HG03521 (cell line): ENCODE results near the gene DROSHA.
"Not testable (repeated sequence)": the region's sequence is repeated elsewhere in the genome, so short reads cannot be mapped to it uniquely, and the experiment has no call there.

Source experiments
- ATAC-seq: cut with Tn5 transposase; IDR thresholded peaks from one replicate; pipeline ENCODE4 v1.9.1; 2021; ENCODE audit warnings: mild to moderate bottlenecking, moderate library complexity; ENCODE audit not compliant: unreplicated experiment

Gene DROSHA

DNA sequence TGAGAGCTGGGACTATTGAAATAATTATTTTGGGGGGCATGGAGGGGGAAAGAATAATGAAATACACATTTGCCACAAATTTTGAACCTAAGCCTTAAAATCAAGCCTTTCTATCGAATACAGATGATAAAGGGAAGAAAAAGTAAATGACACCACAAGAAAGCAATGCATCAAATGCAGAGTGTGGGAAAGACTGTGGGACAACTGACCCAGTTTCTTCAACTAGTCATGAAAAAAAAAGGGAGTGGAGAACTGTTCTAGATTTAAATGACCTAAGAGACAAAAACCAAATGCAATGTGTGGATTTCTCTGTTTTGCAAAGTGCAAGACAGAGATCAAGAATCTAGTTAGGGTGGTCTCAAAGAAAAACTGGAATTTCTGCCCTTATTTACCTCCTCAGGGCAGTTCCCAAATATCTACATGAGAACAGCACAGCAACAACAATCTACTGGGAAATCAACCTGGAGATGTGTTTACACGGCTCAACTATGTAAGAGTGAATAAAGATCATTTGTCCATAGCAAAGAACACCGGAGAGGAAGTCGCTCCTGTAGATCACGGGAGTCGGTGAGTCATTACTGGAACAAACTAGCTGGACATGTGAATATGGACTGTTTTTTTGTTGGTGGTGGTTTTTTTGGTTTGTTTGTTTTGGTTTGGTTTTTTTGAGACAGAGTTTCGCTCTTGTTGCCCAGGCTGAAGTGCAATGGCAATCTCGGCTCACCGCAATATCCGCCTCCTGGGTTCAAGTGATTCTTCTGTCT is 145.9 kb downstream of the DROSHA start:
- ATAC-seq: no peak

DNA sequence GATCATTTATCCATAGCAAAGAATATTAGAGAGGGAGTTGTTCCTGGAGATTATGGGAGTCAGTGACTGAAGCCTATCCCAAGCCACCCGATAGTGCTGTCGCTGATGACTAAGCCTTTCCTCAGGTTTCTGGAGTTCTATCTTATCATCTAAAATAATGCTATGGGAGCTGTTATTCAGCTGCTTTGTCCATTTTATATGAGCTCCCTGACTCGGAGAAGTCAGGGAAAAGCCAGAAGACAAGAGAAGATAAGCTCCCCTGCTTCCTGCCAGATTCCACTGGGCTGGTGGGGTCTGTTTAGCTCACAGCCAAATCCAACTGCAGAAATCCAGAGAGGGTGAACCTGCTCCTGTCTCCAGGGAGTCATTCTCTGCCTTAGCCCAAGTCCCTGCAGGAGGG is 148.2 kb downstream of the DROSHA start:
- ATAC-seq: no peak

DNA sequence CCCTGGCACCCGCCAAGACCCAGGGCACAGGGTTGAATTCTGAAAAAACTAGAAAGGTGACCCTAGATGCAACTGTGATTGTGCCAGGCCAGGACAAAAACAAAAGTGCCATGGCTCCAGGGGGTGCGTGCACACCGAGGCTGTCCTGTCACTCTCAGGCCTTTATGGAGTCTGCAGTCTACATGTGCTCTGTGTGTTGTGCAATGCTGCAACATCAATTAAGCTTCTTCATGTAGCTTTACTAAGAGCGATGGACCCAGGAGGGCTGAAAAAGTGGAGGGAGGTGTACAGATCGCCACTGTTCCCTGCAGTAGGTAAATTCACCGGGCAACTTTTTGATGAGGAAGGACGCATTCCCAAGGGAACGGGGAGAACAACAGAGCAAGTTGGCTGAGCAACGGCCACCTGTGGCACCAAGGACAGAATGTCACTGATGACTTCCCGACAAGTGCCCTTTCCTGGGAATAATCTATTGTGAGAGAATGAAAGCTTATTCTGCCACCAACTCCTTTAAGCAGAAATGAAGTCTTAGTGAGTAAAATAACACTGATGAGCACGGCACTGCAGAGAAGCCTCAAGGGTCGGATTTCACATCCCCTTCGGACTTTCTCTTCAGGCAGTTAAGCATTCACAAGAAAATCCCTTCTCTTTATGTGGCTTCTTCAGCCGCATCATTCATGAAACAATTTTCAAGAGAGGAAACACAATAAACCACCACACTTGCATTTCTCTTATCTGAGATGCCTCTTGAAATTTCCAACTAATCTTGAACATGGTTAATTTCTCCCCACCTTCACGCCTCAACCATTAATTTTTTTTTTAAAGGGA is 149.6 kb downstream of the DROSHA start:
- no peak for ATAC-seq

DNA sequence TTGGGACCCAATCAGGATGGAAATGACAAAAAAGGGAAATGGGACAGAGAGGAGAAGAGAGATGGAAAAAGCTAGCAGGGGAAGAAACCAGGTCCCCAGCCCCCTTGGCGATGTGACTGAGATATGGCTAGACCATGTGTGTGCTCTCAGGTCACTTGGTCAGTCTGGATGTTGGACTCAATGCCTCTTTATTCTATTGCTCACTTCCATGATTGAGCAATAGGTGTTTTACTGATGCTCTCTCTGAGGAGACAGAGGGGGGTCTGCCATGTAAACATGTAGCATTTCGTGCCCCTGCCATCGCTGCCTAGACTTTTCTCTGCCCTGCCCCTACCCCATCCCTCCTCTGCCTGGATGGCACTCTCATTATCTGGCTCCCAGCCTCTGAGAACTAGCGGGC is 150.6 kb downstream of the DROSHA start:
- ATAC-seq: no peak

DNA sequence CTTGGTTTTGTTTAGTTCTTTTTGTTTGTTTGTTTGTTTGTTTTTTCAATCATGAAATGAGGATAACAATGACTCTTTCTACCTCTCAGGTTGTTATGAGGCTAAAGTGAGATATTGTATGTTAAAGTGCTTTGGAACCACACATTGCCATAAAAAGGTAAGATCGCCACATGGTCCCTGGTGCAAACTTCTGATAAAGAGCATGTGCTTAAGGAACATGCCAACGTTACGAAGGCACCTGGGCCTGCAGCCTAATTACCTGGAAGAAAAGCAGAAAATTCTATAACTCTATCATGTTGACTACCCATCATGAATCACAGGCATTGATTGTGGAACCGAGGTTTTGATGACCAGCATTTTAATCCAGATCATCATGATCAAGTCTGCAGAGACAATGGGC is 151.8 kb downstream of the DROSHA start:
- ATAC-seq: no peak

DNA sequence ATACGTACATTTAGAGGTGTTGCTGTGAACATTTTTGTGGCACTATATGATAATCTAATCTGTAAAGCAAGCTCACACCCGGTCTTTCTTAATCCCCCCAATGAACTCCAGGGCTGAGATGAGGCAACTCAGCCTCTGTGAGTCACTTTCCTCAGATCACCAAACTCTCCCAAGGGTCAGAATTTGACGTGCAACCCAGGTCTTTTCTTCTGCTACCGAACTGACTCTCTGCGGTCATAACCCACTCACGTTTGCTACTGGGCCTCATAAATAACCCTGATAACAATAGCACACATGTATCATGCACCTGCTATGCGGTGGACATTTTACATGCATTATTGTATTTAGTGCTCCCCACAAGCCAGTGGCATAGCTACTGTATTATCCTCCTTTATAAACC is 153.1 kb downstream of the DROSHA start:
- ATAC-seq: no peak

DNA sequence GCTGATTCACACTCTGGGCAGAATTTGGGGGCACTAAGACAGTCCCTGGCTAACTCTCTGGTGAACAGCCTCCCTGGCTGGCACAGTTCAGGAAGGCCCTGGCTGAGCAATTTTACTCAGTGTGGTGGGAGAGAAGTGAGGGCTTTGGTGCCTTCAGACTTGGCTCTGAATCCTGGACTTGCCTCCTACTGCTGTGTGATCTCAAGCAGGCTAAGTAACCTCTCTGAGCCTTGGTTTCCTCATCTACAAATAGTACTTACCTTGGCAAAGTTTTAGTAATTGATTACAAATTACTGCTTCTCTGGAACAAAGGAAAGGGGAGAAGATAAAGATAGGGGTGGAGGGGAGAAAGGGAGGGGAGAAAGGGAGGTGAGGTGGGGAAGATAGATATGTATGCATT is 153.8 kb downstream of the DROSHA start:
- ATAC-seq: no peak

DNA sequence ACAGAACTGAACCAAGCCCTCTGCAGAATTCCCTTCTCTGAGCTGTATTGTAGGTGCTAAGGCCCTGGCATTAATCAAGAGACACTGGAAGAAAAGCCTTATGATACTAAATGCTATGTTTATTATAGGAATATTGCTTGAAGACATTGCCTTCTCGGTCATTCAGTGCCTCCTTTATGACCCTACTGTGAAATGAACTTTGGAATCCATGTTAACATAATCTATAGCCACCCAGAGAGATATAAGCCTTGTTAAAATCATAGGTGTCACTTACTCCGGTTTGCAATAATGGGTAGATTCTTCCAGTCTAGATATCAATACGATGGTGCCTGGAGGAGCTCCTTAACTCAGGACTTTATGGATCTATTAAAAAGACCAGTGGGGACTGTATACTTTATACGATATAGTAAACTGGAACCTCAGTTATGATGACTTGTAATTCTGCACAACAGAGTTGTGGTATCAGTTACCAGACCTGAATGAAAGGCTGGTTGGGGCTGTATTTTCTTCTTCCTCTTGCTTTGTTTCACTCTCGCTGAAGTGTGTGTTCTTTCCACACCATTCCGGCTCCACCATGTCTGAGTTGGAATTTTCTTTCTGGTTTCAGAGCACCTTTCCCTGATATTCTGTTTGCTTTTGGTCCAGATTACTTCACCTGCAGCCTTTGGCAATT is 154.5 kb downstream of the DROSHA start:
- ATAC-seq: no peak

DNA sequence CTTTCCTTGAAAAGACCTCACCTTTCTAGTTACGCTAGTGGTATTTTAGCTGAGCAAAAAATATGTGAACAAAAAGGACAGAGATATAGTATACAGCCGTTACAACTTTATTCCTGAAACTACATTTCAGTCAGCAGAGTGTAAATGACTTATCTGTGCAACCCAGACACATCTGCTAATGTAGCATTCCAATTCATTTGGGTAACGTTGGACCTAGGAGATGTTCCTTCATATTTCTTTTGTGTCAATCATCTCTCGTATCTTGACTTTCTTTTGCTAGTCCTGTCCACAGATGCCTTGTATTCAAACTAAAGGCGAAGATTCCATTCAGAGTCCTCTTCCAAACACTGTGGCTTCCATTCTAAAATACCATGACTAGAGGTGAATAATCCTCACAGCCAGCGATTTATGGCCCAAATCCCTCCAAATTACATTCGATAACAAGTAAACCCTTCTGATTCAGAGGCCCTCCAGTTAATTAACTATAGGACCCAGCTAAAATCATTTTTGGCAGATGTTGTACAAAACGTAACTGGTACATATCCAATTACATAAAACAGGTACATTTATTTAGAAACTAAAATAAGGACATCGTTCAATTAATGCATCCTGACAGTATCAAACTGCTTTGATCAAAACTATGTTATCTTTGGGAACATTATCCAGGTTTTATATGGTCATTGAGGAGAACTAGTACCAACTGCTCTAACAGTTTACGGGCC is 155.7 kb downstream of the DROSHA start:
- ATAC-seq: no peak

DNA sequence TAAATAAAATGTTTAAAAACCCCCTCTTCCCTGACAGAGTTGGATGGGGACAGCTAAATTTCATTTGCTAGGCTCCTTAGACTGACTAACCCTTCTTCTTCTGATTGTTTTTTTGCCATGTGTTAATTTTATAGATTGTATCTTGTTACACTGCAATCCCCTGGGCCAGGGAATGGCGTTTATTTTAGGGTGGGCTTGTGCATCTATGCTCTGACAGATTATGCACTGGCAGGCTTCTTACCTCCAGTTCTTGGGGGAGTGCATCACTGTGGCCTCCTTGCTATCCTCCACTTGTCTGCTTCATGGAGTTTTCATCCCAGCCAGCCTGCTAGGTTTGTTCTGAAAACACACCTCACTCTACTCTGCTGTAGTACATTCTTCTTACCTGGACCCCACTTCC is 159.8 kb downstream of the DROSHA start:
- ATAC-seq: no peak

DNA sequence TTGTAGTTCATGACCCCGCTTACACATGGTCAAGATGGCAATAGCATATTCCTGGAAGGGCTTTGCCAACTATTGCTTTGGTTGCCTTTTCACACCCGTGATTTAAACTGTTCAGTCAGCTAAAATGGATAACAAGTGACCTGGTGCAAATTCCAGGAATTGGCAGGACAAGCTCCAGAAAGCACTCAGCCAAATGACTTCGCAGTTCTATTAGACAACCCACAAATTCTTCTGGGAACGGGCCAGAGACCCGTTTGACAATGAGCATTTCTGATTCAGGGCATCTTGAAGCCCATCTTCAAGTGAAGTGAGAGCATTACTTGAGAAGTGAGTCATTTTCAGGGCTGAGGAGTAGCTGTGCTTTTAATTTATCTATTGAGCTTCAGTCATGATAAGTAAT is 165.0 kb downstream of the DROSHA start:
- ATAC-seq: no peak

DNA sequence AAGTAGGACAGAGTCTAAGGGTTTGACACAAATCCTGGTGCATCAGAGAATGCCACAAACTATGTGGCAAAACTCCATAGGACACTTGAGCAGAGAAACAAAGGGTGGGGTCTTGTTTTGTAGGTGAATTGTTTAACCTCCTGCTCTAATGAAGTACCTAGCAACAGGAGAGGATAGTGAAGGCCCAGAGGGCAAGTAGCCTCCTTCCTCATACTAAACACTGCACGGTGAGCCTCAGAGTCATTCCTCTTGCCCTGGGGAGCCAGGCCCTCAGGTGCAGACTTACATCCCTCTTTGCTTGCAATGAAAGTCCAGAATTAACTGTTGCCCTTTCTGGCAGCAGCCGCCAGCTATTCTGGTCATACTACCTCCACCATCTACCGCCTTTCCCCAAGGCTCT is 166.1 kb downstream of the DROSHA start:
- ATAC-seq: no peak

DNA sequence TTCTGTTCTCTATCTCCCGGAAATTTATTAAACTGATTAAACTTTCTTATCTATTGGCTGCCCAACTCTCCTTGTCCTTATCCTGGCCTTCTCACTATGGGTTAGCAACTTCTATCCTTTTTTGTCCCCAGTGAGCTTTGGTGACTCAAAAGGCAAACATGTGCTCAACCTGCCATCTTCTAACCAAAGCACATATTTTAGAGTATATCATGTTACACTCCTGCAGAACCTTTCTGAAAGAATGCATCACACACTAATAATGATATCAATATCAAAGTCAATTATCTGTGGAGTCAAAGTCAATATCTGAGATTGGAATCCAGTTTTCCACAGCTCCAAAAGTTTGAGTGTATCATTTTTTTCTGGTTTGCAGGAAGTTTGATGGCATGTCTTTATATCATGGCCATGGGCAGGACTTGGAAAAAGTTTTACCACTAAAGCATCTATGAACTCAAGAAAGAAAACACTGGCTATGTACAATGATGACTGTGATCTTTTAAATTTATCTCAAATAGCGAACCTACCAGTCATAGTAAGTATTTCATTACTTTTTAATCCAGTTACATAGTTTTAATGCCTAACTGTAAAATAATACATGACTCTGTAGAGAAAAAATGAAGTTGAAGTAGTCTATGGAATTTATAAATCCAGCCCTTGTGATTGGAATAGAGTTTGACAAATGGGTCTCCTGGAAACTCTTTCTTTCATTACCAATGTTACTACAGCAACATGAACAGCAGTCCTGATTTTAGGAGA is 166.8 kb downstream of the DROSHA start:
- ATAC-seq: no peak

DNA sequence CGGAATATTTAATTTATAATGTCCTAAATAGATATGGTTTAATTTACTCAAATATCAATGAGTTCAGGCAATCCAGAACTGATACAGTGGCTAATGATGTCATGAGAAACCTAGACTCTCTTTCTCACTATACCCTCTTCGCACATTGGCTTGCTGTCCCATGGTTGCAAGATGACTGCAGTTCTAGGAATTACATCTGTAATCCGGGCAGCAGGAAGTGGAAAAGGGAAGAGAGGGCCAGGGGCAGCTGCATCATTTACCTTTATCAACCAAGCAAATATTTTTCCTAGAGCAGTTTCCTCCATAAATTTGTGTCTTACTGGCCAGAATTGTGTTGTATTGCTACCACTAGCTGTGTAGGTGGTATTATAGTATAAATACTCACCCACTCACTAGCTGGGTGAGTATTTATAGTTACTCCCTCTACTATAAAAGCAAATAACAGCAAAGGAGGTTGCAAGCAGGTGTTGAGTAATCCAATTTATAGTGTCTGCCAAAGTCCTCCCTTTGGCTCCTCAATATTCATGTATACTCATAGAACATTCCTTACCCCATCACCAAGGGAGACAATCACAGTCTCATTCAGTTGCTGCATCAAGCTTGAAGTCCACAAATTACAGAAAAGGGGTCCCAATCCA is 168.8 kb downstream of the DROSHA start:
- ATAC-seq: no peak

DNA sequence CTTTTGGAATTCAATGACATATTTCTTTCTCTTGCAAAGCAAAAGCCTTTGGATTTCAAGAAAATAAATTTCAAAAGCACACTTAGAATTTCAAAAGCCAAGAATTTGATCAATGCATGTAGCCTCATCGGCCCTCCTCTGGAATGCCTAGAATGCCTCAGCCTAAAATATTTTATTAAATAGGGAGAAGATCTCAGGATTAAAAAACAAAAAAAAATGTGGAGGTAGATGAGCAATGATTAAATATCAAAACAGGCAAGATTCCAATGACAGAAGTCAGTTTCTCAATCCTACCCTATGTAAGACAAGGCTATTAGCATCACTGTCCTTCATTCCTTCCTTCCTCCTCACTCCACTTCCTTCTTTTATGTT is 169.4 kb downstream of the DROSHA start:
- no peak for ATAC-seq

DNA sequence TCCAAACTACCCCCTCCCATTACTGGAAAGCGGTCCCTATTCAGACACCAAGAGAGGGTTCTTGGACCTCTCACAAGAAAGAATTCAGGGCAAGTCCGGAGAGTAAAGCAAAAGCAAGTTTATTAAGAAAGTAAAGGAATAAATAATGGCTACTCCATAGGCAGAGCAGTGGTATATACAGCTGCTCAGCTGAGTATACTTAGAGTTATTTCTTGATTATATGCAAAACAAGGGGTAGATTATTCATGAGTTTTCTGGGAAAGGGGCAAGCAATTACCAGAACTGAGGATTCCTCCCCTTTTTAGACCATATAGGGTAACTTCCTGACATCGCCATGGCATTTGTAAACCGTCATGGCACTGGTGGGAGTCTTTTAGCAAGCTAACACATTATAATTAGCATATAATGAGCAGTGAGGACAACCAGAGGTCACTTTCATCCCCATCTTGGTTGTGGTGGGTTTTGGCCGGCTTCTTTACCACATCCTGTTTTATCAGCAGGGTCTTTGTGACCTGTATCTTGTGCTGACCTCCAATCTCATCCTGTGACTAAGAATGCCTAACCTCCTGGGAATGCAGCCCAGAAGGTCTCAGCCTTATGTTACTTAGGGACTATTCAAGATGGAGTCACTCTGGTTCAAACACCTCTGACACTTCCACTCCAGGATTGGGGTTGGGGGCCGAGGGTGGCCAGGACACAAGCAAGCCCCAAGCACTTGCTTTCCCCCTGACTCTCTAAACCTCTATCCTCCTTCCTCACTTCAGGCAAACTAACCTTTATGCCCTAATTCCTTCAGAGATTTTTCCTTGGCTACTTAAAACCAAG is 170.0 kb downstream of the DROSHA start:
- not testable (repeated sequence) for ATAC-seq

DNA sequence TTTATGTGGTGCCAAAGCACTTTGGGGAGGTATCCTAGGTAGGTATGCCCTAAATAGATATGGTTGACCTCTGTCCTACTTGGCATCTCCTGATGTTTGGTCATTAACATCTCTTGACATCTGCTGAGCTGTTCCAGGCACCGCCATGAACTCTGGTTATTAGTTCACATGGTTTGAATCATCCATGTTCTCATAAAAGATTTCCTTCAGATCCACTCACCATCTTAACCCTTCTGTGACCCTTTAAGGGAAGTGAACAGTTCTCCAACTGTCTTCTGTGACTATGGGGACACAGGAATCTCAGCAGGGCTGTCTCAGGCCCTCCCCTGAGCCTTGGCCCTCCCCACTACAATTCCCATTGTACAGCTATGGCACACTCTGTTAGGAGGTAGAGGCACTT is 170.7 kb downstream of the DROSHA start:
- ATAC-seq: no peak

DNA sequence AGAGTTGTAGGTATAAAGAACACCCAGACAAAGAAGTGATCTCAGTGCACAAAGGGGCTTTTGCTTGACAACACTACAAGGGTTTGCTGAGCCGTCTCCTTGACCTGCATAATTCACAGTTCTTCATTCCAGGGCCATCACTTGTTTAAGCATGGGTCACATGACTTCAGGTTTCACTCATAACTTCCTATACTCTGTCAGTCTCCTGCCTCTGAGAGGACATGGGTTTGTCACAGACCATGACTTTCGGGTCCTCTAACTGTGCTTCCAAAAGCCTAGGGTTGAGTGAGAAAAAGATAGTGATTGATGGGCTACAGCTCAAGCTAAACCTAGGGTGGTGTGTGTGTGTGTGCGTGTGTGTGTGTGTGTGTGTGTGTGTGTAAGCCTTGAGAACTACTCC is 172.1 kb downstream of the DROSHA start:
- no peak for ATAC-seq

DNA sequence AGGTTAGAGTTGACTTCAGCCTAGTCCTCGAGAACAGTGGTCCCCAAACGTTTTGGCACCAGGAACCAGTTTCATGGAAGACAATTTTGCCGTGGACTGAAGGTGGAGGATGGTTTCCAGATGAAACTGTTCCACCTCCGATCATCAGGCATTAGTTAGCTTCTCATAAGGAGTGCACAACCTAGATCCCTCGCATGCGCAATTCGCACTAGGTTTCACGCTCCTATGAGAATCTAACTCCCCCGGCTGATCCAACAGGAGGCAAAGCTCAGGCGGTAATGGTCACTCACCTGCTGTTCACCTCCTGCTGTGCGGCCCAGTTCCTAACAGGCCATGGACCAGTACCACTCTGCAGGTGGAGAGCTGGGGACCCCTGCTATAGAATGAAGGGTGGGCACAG is 174.9 kb downstream of the DROSHA start:
- ATAC-seq: no peak
